ENCODE results near the gene IBTK.
"Not testable (repeated sequence)": the region's sequence is repeated elsewhere in the genome, so short reads cannot be mapped to it uniquely, and the experiment has no call there.

The IBTK gene

DNA sequence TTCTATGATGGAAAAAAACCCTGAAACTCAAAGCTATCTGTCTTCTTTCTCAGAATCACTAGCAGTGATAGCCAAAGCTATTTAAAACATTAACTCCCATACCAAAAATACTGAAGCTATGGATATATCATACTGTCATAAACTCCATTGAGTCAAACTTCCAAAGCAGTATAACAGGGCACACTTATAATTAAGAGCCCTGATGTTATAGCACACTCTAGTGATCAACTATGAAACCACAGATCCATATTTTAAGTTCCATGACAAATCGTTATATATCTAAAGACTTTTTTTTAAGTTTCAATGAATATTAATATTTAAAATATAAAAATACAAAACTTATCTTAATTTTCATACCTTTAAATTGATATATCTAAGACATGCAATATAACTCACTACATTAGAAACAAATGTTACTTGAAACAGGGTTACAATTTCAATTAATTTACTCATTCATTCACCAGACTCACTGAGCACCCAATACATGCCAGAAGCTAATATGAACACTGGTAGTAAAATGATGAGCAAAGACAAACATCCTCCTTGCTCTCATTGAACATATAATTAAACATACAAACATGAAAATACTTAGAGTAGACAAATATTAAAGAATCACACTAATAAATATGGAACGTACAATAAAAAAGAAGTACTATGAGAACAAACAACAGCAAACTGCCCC lies 69.3 kb downstream of the IBTK start:
- no peak for DNase-seq

DNA sequence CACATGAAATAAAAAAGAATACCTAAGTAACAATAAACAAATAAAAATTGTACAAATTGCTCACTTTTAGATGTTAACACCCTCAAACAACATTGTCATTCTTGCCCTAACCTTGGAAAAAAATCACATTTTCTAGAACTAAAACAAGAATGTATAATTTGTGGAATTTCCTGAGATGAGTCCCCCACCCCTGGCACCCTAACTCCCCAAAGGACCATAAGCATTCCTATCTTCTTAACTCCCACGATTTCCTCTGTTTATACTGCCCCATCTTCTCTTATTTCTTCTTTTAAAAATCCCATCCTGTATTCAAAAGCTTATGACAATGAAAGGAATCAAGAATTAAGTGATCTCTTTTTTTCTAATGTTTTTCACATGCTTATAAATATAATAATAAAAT lies 70.9 kb downstream of the IBTK start:
- no peak for DNase-seq

DNA sequence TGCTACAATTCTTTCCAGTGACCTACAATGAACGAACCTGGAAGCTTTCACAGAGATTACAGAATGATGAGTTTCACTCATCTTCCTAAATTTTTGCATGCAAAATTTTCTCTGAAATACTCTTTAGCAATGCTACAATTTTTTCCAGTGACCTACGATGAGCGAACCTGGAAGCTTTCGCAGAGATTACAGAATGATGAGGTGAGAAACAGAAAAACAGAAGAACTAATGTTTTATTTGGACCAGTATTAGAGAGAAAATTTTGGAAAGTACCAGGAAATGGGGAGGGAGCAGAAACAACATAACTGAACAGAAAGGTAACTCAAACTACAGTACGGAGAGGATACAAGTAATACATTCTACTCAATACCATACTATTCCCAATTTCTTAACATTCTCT lies 75.0 kb downstream of the IBTK start:
- no peak for DNase-seq

DNA sequence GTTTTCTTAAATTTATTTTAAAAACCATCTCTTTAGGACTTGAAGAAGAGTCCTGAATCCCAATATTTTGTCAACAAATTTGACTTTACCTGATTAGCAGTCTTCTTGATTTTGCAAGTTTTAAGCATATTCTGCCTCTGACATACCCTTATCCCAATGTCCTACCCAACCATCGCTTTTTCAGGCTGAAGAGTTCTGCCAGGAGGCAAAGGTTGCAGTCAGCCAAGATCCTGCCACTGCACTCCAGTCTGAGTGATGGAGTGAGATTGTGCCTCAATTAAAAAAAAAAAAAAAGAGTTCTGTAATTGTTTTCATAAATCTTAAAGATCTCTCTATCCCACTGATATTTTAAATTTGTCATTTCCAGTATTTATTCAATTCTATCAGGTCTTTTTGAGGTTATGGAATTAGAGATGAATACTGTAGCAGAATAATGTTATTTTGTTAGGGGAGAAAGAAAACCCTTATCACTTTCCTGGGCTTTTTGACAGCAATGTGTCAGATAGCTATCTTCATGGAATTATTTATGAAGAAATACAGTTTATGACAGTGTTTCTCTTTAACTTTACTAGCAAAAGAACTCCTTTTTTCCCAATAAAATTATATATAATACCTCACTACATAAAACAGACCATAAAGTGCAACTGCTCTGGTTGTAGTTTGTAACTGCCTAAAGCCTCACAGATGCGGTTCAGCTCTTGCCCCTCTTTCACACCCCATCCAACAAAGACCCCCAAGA lies 78.2 kb downstream of the IBTK start:
- DNase-seq, result no peak

DNA sequence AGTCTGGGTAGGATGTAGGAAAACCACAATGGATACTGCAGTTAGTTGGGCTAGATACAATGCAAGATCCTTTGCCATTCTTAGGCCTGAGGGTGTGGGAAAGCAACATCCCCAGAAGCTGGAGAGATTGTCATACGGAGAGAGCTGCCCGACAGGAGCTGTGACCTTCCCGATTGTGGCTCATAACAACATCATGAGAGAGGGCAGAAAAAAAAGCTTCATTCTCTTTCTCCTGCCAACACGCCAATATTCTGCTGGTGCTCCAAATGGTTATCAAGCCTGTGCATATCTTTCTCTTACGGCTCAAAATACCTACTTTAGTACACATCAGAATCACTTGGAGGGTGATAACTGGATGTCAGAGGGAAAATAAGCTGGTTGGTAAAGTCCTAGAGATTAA lies 81.1 kb downstream of the IBTK start:
- no peak for DNase-seq

DNA sequence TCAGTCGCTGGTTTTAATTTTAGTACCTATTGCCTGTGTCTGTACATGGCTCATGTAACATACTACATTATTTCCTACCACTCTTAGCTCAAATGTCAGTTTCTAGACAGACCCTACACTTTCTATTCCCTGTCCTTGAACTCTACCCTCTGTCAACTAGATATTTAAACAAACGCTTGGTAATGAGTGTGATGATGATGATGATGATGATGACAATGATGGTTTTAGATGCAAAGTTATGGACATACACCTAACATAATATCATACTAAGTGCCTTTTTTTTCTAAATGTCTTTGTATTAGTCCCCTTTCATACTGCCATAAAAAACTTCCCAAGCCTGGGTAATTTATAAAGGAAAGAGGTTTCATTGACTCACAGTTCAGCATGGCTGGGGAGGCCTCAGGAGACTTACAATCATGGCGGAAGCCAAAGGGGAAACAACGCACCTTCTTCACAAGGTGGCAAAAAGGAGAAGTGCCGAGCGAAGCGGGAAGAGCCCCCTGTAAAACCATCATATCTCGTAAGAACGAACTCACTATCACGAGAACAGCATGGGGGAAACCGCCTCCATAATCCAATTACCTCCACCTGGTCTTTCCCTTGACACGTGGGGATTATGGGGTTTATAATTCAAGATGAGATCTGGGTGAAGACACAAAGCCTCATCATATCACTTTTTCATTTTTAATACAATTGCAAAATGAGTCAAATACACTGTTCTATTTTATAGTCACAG lies 87.1 kb downstream of the IBTK start:
- DNase-seq, result no peak

DNA sequence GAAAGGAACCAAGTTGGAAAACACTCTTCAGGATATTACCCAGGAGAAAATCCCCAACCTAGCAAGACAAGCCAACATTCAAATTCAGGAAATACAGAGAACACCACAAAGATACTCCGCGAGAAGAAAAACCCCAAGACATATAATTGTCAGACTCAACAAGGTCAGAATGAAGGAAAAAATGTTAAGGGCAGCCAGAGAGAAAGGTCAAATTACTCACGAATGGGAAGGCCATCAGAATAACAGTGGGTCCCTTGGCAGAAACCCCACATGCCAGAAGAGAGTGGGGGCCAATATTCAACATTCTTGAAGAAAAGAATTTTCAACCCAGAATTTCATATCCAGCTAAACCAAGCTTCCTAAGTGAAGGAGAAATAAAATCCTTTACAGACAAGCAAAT lies 94.8 kb downstream of the IBTK start:
- DNase-seq, result not testable (repeated sequence)

DNA sequence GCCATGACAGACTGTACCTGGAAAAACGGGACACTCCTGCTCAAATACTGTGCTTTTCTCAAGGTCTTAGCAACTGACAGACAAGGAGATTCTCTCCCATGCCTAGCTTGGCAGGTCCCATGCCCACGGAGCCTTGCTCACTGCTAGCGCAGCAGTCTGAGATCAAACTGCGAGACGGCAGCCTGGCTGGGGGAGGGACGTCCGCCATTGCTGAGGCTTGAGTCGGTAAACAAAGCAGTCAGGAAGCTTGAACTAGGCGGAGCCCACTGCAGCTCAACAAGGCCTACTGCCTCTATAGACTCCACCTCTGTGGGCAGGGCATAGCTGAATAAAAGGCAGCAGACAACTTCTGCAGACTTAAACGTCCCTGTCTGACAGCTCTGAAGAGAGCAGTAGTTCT lies 96.4 kb downstream of the IBTK start:
- not testable (repeated sequence) for DNase-seq

DNA sequence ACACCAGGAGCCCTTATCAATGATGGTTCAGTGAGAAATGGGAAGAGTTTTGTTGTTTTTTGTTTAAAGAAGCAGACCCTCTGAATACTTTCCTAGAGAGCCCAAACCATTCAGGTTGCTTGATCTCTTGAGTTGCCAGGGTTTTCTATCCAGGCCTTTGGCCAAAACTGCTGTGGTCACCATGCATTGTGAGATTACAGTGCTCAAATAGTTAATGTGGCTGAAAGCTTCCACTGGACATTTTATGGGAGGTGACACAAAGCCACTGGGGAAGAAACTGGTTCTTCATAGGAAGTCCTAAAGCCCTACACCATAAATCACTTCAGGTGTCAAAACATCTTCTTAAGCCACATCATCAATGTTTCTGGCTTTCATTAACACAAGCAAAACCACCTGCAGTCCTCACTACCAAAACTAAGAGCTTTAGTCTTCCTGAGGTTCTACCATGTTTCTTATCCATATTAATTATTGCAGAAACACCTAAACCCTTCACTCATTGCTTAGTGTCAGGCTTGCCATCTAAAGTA lies 101.6 kb downstream of the IBTK start:
- no peak for DNase-seq

DNA sequence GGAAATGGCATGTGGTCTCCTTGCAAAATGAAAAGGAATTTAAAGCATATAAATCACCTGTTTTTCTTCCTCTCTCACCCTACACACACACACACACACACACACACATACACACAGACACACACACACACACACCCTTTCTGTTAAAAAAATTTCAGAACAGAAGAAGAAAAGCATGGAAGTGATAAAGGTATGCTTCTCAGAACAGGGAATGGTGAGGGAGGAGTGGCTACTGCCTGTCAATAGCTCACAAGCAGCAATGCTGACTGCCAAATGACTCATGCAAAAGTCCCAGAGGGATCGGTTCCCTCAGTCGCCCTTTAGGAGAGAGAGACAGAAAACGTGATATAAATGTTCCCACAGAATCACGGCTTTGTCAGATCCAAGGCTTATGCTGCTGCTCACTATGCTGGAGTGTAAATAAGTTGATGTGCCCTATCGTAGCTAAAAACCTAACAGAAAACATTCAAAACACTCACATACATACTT lies 102.6 kb downstream of the IBTK start:
- DNase-seq, result no peak

DNA sequence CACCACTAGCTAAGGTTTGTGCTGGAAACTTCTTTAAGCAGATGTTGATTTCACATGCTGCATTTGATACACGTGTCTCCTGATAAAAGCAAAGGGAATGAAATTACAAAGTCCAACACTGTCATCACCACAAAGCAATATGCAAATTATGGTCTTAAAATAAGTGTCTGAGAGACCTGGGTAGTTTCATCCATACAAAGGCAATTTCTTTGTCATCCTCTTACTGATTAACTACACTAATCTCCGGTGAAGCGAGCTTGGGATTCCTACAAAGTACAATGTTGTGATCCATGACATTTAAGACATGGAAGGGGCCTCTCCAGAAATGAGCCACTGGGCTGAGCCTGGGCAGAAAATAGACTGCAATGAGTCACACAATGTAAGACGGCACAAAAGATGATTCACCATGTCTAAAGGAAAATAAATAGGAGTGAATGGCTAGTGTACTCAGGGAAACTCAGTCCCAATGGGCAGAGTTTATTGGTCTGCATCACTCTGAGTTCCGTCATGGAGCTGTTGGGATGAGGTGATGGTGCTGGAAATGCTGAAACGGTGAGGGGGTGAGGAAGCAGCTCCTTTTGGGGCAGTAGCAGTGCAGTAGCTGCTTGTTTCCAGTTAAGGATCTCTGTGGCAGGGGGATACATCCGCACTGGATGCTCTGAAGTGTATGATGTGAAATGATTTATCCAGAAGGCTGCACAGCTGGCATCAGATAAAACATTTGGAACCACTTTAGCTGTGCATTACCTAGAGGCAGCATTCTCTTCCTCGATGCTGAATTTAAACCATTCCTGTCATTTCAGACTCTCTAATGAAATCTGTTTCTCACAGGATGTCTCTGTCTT lies 103.3 kb downstream of the IBTK start:
- DNase-seq, result no peak

DNA sequence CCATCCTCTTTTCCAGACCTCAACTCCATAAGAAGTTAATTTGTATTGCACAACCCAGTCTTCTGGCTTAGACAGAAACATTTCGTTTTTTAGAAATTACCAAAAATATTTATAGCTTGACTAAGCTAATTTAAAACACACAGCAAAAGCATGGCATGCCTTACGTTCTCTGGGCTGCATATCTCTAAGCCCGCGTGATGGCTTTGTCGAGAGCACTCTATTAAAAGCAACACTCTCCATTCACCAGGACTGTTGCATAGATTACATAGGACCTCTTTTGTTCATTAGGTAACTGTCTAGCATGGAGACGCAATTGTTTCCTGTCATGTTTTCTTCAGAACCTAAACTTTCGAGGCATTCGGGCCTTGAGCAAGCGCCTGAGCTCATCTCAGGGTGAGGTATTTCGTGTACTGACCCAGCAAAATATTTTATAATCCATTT lies 104.5 kb downstream of the IBTK start:
- no peak for DNase-seq

DNA sequence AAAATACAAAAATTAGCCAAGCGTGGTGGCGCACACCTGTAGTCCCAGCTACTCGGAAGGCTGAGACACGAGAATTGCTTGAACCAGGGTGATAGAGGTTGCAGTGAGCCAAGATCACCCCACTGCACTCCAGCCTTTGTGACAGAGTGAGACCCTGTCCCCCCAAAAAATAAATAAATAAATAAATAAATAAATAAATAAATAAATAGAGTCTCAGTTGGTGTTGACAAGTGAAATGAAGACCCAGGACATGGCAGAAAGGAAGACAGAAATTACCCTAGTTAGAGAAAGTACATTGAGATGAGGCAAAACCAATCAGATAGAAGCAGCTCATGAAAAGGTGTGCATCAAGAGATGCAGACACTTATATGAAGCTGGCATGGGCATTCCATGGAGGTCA lies 105.0 kb downstream of the IBTK start:
- no peak for DNase-seq

DNA sequence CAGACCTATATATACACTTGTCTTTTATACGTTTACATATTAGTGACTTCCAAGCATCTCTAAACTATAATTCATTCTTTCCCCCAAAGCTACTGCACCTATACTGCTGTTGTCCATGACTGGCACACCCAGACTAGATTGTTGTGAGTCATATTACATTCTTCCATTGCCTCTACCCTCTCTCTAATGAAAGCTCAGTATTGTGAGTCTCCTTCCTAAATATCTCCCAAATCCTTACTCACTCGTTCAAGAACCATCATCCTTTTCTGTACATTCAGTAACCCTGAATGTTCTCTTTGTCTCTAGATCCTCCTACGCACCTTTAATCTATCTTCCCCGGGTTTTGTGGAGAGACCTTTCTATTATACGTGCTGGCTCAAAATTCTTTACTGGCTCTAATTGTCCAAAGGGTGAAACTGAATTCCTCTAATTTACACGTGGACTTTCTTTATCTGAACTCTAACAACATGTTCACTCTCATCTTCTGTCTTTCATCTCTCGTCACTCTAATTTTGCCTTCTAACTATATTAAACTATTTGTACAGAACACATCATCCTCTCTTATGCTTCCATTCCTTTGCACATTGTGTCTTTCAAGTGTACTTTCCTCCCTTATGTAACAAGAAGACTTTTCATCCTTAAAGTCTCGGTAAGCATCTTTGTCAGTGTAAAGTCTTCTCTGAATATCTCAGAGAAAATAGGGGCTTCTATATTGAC lies 109.3 kb downstream of the IBTK start:
- no peak for DNase-seq

DNA sequence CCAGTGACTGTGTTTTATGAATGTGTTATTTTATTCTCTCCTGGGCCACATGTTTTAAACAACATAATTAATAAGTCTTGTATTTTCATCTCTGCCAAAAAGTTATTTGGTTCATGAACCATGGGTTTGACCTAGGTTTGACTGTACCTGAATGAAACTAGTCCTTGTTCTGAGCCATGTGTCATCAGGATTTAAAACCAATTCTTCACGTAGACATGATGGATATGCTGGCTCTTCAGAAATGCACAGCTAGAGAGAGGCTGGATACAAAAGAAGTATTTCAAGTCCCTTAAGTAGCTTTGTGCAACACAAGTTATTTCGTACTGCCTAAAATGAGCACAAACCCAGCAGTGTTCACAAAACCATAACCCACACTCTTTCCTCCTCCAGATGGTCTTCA lies 116.1 kb downstream of the IBTK start:
- DNase-seq, result no peak

DNA sequence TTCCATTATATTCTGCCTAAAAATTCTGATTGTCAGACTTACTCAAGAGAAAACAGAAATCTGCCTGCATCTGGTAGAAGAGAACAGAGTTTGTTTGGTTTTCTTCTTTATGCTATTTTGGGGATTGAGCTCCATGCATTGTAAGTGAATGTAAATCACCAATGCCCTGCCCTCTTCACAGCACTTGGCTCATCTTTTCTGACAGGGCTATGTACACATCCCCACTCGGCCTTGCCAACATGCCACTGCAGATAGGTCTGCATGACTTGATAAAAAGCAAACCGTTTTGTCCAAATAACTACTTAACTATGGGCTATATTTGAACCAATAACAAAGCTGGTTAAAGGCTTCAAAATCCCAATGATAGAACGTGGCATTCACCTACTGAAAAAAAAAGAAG lies 117.7 kb downstream of the IBTK start:
- no peak for DNase-seq

DNA sequence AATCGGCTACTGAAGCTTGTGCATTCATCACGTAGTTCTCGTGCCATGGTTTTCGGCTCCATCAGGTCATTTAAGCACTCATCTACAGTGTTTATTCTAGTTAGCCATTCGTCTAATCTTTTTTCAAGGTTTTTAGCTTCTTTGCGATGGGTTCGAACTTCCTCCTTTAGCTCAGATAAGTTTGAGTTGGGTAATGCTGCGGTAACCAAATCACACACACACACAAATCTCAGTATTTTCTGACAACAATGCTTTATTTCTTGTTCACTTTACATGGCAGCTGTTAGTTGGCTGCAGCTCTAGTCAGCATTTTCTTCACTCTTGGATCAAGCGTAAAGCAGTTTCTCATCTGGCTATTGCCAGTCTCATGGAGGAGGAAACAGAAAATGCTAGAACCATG lies 118.6 kb downstream of the IBTK start:
- DNase-seq, result not testable (repeated sequence)

DNA sequence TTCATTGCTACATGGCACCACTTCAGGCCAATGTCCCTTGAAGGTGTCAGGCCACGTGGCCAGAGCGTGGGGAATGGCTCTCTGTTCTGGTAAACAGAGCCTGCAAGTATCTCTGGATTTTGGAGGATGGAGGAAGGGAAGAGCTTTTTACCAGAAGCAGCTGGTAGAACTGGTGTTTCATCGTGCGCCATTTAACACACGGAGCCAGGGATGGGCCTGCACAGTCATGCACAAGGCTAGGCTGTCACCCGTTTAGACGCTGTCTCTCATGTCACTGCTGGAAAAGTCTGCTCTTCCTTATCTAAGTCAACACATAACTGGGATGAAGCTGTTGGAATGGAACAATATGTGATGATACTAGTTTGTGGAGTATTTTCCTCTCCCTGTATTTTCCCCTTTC lies 123.9 kb downstream of the IBTK start:
- no peak for DNase-seq
